ENCODE results near the gene ZNF260. TPM values are rescaled to one million over a fixed set of nuclear protein-coding genes. Genes with fewer than 3 reads are reported as not detected.

Gene ZNF260
- total and polyA plus RNA-seq, 3 donors from 2014 or later: 5.7 to 15.4 (median 14.2) TPM

GRCh38 chr19:36573020-36573894 is 45.2 kb upstream of the ZNF260 start, which contains the start of gene ZNF529:
ZNF529 (minus strand) TSS chr19:36573292; CDS start chr19:36572346, 946 bp downstream.
- Histone ChIP-seq H3K36me3 (ENCODE audit: low read depth, missing control alignments) (no peaks in the 10 kb centered on the region), H3K27me3 (no peaks in the 10 kb centered on the region), H3K4me1 (peaks cover 8% of the 10 kb centered on the region), H3K9me3 (no peaks in the 10 kb centered on the region), H3K27ac (peak within 1 kb of the TSS; percentile 84 to 87), H3K4me3 (peak within 1 kb of the TSS; percentile 88 to 96)
- intact Hi-C loops (cut with DNase I; ENCODE audit: low total_unique reads): no loop called here
- WGBS, 2 donors: 0% methylated on average over 11 to 64 of the region's 66 CpGs
- no peak for TF ChIP-seq CTCF (IDR thresholded peaks at IDR 0.05)
- TF ChIP-seq POLR2A (IDR thresholded peaks at IDR 0.05): no peak
- peak; percentile 96 for DNase-seq

- no peak for DNase-seq
- peaks cover 8% of the 10 kb centered on the region for H3K4me1 ChIP-seq
- H3K36me3 ChIP-seq (ENCODE audit: low read depth, missing control alignments): no peaks in the 10 kb centered on the region
- H3K27me3 ChIP-seq: no peaks in the 10 kb centered on the region
- intact Hi-C loops (cut with DNase I; ENCODE audit: low total_unique reads): no loop called here
- TF ChIP-seq POLR2A (IDR thresholded peaks at IDR 0.05): no peak
- TF ChIP-seq CTCF (IDR thresholded peaks at IDR 0.05): no peak
- H3K9me3 ChIP-seq: no peaks in the 10 kb centered on the region
- peak overlapping the region; percentile 88 to 96 for H3K4me3 ChIP-seq
- peak overlapping the region; percentile 84 to 87 for H3K27ac ChIP-seq
- WGBS, 2 donors: 0 to 1% methylated on average over 11 of the region's 11 CpGs
Observed at GRCh38 chr19:36572593-36573019, 44.5 kb upstream of the ZNF260 start.

GRCh38 chr19:36564391-36564790 is 36.3 kb upstream of the ZNF260 start:
- Histone ChIP-seq H3K27ac (no peak overlapping the region), H3K36me3 (ENCODE audit: low read depth, missing control alignments) (no peaks in the 10 kb centered on the region), H3K4me3 (no peak overlapping the region), H3K9me3 (no peaks in the 10 kb centered on the region), H3K27me3 (no peaks in the 10 kb centered on the region), H3K4me1 (no peaks in the 10 kb centered on the region)
- no peak for DNase-seq
- WGBS, 2 donors: 79 to 100% methylated on average over 1 of the region's 1 CpG
- no peak for TF ChIP-seq CTCF (IDR thresholded peaks at IDR 0.05)
- TF ChIP-seq POLR2A (IDR thresholded peaks at IDR 0.05): no peak
- intact Hi-C loops (cut with DNase I; ENCODE audit: low total_unique reads): no loop called here

- Histone ChIP-seq H3K4me3 (no peak overlapping the region), H3K27ac (no peak overlapping the region), H3K27me3 (no peaks in the 10 kb centered on the region), H3K9me3 (no peaks in the 10 kb centered on the region), H3K4me1 (no peaks in the 10 kb centered on the region), H3K36me3 (ENCODE audit: low read depth, missing control alignments) (no peaks in the 10 kb centered on the region)
- no peak for DNase-seq
- TF ChIP-seq POLR2A (IDR thresholded peaks at IDR 0.05): no peak
- TF ChIP-seq CTCF (IDR thresholded peaks at IDR 0.05): no peak
- intact Hi-C loops (cut with DNase I; ENCODE audit: low total_unique reads): no loop called here
- WGBS, 2 donors: 91 to 98% methylated on average over 5 of the region's 5 CpGs
Observed at GRCh38 chr19:36547001-36547732, 19.1 kb upstream of the ZNF260 start.

All from testis (tissue), 3 donors.